ENCODE data around the gene SDC3. TPM values are rescaled to one million over a fixed set of nuclear protein-coding genes. Genes with fewer than 3 reads are reported as not detected.
A peak's percentile ranks its signal among the peaks of the same experiment; 100 is the strongest.

The SDC3 gene
- total and polyA plus RNA-seq, 2 of the 8 experiments (the other 6 are each of a cell fraction or from before 2014, with no cell fraction given) = 7.0 to 27.0 TPM

DNA sequence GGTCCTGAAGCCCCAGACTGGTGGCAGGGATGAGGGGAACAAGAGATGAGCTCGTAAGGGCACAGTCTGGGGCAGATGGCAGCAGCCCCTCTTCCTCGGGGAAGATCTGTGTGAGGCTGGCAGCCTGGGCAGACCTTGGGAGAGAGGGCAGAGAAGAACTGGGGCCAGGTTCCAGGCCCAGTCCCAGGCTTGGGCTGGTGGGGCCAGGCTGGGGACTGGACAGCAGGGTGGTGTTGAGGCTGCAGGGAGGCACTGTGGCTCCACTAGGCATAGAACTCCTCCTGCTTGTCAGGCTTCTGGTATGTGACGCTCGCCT lies 35.7 kb downstream of the SDC3 start:
- no peak overlapping the region for H3K4ac ChIP-seq (replicated peaks; ENCODE audit: insufficient read length, low read depth, low read length)
- H2BK20ac ChIP-seq (ENCODE audit: low read length) = no peak overlapping the region
- no peaks in the 10 kb centered on the region for H3K79me2 ChIP-seq (ENCODE audit: control insufficient read depth in 1 of 2, insufficient read depth in 2 of 2, low read length in 2 of 2)
- peaks cover 26 to 30% of the 10 kb centered on the region in 2 experiments for H3K9me3 ChIP-seq (ENCODE audit: insufficient read depth in 2 of 2, low read depth in 1 of 2, low read length in 1 of 2)
- no peak overlapping the region for H3K4me2 ChIP-seq (ENCODE audit: insufficient read depth in 1 of 2, low read depth in 2 of 2, low read length in 2 of 2)
- H4K5ac ChIP-seq (ENCODE audit: insufficient read length, low read depth, low read length) = no peak overlapping the region
- no peak overlapping the region for H3K4me3 ChIP-seq (ENCODE audit: extremely low read depth in 1 of 4, insufficient read depth in 2 of 4, low read depth in 3 of 4, low read length in 4 of 4)
- H3K56ac ChIP-seq (replicated peaks; ENCODE audit: insufficient read length, low read depth, low read length) = no peak overlapping the region
- DNase-seq (ENCODE audit: low read depth in 1 of 2, low spot score in 2 of 2) = no peak
- H2BK15ac ChIP-seq (ENCODE audit: low read length) = no peak overlapping the region
- no peaks in the 10 kb centered on the region for H3K79me1 ChIP-seq (ENCODE audit: low read depth, low read length)
- 95% methylated on average over 4 of the region's 4 CpGs; no CpG with 5 or more reads in 1 of the 2 experiments for WGBS, 2 experiments (ENCODE audit: extremely low coverage in 1 of 2, insufficient coverage in 1 of 2, insufficient read length in 1 of 2, insufficient replicate concordance in 2 of 2, low coverage in 1 of 2, low lambda C conversion rate in 2 of 2, missing lambda C conversion rate in 1 of 2)
- H3K9ac ChIP-seq (replicated peaks in 1 of 4; ENCODE audit: extremely low read depth in 1 of 4, low read depth in 3 of 4, low read length in 3 of 4) = no peak overlapping the region
- no peak overlapping the region for H3K14ac ChIP-seq (ENCODE audit: insufficient read length)
- TF ChIP-seq CBX5 (IDR thresholded peaks at IDR 0.05; ENCODE audit: low read depth, low read length) (0 out of 2 replicates have a peak, but pooled peaks have one; percentile 70), CHD1 (IDR thresholded peaks at IDR 0.05; ENCODE audit: low read depth, low read length) (no peak)
- no peak overlapping the region for H2AK5ac ChIP-seq (ENCODE audit: low read depth, low read length)
- no peak overlapping the region for H4K91ac ChIP-seq (replicated peaks; ENCODE audit: insufficient read length, low read length)
- H2AFZ ChIP-seq (ENCODE audit: low read length) = no peak overlapping the region
- peaks cover 0 to 8% (median 5%) of the 10 kb centered on the region in 4 experiments; a peak in 5 of 7 replicates for H3K4me1 ChIP-seq (replicated peaks in 1 of 4; ENCODE audit: control insufficient read depth in 3 of 4, insufficient read depth in 4 of 4, low read length in 3 of 4)
- no peaks in the 10 kb centered on the region; a peak in 1 of 7 replicates for H3K27me3 ChIP-seq (replicated peaks in 1 of 4; ENCODE audit: control insufficient read depth in 3 of 4, extremely low read depth in 1 of 4, insufficient read depth in 3 of 4, low read length in 3 of 4)
- ChIA-PET POLR2A (ENCODE audit: partially characterized antibody) (interaction anchor here (1.0 to 1.5 kb wide), 5 partner anchors 9 to 49 kb away, joined by 4 to 5 read pairs (median 4); no protein-coding TSS in a partner anchor), CTCF (ENCODE audit: partially characterized antibody) (interaction anchor here (1.8 to 7.2 kb wide), 3 partner anchors 38 to 70 kb away, joined by 5 to 41 read pairs (median 31); no protein-coding TSS in a partner anchor)
- no peak overlapping the region for H3K23ac ChIP-seq (ENCODE audit: insufficient read length)
- H2BK5ac ChIP-seq (ENCODE audit: low read depth, low read length) = no peak overlapping the region
- no peak overlapping the region for H2BK12ac ChIP-seq (ENCODE audit: low read depth, low read length)
- H4K20me1 ChIP-seq (replicated peaks in 1 of 2; ENCODE audit: control insufficient read depth in 1 of 2, insufficient read depth in 2 of 2, low read length in 2 of 2) = no peaks in the 10 kb centered on the region
- H2BK120ac ChIP-seq (replicated peaks; ENCODE audit: low read depth, low read length) = no peak overlapping the region
- FAIRE-seq = no peak
- H3K27ac ChIP-seq (ENCODE audit: low read depth, low read length) = no peak overlapping the region
- H4K8ac ChIP-seq (ENCODE audit: extremely low read depth, insufficient read depth, low read length) = no peak overlapping the region
- H3K36me3 ChIP-seq (ENCODE audit: control insufficient read depth in 2 of 4, insufficient read depth in 4 of 4, low read length in 3 of 4) = peaks cover 6 to 30% (median 20%) of the 10 kb centered on the region in 4 experiments
- H3K18ac ChIP-seq (ENCODE audit: extremely low read depth, low read length) = no peak overlapping the region
- no peaks in the 10 kb centered on the region for H3K23me2 ChIP-seq (ENCODE audit: low read depth, low read length)
